ENCODE measurements around the gene GMPR2.
A peak's percentile ranks its signal among the peaks of the same experiment; 100 is the strongest.
"Not testable (repeated sequence)": the region's sequence is repeated elsewhere in the genome, so short reads cannot be mapped to it uniquely, and the experiment has no call there.

Gene GMPR2

DNA sequence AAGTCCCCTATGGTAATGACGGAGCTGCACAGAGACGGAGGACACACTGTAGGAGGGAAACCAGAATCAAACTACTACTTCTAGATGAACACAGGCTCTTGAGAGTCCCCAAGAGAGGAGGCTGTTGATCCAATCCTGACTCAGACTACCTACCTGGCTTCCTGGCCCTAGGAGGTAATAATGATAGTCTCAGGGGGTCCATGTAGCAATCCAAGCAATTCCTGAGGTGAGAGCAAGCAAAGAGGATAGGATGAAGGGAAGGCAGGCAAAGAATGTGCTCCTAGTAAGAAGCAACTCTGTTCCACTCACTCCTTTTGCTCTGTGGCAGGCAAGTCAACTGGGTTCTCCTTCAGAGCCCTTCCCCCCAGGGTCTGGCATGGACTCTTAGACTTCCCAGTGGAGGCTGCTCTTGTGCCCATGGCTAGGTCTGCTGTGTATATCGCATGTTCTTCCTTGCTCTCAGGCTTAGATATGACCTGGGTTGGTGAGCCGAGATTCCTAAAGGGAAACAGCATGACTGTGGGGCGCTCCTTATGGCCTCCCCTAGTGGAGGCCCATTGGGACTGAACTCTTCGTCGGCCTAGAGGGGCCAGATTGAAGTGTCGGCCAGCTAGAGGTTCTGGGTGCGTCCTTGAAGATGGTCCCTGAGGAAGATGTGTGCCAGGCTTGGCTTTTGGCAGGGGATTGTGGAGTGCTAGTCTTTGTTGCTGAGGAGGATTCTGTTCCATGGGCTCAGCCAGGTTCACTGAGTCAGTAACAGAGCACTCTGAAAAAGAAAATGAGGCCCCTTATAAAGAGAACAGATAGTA lies 7.6 kb downstream of the GMPR2 start:
- in situ Hi-C loops (cut with HindIII; ENCODE audit: low pct_ligation_motif_present, low pct_unique_long_range_greater_than_20kb, low sequenced_read_pairs), result no loop called here
- no peak for DNase-seq

DNA sequence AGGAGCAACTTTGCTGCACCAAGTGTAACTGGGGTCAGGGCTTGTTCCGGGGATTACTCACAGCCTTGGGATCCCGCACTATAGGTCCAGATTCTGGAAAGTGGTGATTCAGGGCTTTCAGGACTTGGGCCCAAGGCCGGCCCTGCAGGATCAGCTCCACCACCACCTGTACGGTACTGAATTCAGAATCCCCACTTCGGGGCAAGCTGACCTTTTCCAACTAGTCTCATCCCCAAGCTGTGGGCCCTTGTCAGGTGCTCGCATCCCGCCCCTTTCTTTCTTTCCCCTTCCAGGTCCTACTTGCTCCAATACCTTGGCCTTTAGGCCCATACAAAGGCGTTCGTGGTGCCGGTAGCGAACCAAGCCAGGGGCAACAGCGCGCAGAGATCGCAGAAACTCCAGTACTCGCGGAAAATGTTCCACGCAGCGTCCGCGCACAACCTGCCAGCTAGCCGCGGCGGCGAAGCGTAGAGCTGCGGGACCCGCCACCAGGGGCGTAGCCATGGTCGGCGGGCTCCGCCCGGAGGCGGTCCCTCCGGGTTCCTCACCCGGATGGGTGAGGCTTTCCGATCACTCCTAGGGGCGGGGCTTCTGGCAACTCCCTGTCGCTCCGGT lies 9.2 kb downstream of the GMPR2 start:
- in situ Hi-C loops (cut with HindIII; ENCODE audit: low pct_ligation_motif_present, low pct_unique_long_range_greater_than_20kb, low sequenced_read_pairs), result no loop called here
- peak; percentile 88 for DNase-seq

DNA sequence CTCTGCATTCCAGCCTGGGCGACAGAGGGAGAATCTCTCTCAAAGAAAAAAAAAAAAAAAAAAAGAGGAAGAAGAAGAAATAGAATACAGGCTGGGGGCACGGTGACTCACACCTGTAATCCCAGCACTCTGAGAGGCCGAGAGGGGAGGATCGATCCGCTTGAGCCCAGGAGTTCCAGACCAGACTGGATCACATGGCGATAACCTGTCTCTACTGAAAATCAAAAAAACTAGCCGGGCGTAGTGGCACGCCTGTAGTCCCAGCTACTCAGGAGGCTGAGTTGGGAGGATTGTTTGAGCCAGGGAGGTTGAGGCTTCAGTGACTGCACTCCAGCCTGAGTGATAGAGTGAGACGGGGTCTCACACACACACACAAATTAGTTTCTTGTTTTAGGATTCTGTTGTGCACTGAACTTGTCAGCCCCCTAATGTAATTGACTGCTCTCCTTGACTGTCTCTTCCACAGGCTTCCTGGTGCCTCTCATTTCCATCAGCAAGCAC lies 10.7 kb downstream of the GMPR2 start:
- in situ Hi-C loops (cut with HindIII; ENCODE audit: low pct_ligation_motif_present, low pct_unique_long_range_greater_than_20kb, low sequenced_read_pairs), result no loop called here
- peak; percentile 15 for DNase-seq

DNA sequence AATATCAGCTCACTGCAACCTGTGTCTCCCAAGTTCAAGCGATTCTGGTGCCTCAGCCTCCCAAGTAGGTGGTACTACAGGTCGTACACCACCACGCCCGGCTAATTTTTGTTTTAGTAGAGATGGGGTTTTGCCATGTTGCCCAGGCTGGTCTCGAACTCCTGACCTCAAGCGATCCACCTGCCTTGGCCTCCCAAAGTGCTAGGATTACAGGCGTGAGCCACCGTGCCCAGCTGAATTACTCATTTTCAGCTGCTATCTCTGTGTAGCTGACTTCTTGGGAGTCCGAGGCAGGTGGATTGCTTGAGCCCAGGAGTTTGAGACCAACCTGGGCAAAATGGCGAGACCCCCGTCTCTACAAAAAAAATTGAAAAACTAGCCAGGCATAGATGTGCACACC lies 12.6 kb downstream of the GMPR2 start:
- DNase-seq; in situ Hi-C loops (cut with HindIII; ENCODE audit: low pct_ligation_motif_present, low pct_unique_long_range_greater_than_20kb, low sequenced_read_pairs): not testable (repeated sequence)

DNA sequence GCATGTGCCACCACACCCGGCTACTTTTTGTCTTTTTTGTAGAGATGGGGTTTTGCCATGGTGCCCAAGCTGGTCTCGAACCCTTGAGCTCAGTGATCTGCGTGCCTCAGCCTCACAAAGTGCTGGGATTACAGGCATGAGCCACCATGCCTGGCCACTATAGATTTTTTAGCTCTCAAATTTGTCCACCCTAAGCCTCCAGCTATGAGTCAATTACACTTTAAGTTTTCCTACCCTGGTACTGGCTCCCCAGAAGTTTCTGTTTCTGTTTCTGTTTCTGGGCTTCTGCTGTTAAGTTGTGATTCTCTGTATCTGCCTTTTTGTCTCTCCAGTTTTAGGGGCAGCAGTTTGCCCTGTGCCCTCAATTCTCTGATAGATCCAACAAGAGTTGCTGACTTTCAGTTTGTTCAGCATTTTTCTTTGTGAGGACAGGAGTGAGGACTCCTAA lies 14.1 kb downstream of the GMPR2 start:
- in situ Hi-C loops (cut with HindIII; ENCODE audit: low pct_ligation_motif_present, low pct_unique_long_range_greater_than_20kb, low sequenced_read_pairs), result no loop called here
- no peak for DNase-seq

DNA sequence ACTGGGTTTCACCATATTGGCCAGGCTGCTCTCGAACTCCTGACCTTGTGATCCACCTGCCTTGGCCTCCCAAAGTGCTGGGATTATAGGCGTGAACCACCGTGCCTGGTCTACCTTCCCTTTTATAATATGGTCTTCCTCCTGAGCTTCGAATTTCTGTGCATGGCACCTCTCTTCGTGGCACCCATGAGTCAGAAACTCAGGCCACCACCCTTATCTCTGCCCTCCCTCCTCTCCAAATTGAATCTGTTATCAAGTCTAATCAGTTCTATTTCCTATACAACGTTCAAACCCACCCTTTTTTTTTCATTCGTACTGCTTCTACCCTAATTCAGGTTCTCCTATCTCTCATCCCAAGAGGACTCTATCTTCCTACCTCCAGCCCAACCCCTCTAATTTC lies 14.7 kb downstream of the GMPR2 start:
- in situ Hi-C loops (cut with HindIII; ENCODE audit: low pct_ligation_motif_present, low pct_unique_long_range_greater_than_20kb, low sequenced_read_pairs), result no loop called here
- DNase-seq, result no peak

DNA sequence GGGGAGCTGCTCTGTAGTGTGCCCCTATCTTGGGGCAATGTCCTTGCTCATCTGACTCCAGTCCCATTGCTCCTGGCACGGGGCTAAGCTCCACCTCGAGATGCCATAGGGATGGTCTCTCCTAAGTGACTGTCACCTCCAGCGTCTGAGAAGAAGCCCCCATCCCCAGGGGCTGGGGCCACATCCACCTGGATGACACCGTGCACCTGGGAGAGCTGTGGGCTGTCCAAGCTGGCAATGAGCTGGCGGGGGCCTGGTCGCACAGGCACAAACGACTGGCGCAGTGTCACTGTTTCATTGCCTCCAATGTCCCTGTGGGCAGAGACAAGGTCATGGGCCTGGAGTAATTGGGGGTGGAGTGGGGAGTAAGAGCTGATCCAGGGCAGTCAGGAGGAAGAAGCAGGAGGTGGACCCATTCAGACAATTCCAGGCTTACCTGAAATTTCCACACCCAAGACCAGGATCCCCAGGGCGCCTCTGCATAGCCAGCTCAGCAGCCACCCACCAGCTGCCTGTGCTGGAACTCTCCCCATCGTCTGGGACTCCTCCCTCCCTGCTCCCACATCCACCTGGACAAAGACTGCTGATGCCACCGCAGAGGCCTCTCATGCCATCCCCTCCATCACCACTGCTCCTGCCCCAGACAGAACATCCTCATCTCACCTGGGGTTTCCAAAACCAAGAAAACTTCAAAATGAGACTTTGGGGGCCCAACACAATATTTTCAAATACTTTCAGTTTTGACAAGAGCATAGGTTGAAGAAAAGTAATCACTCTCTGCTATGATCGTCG lies 16.7 kb downstream of the GMPR2 start:
- in situ Hi-C loops (cut with HindIII; ENCODE audit: low pct_ligation_motif_present, low pct_unique_long_range_greater_than_20kb, low sequenced_read_pairs), result no loop called here
- DNase-seq, result no peak

DNA sequence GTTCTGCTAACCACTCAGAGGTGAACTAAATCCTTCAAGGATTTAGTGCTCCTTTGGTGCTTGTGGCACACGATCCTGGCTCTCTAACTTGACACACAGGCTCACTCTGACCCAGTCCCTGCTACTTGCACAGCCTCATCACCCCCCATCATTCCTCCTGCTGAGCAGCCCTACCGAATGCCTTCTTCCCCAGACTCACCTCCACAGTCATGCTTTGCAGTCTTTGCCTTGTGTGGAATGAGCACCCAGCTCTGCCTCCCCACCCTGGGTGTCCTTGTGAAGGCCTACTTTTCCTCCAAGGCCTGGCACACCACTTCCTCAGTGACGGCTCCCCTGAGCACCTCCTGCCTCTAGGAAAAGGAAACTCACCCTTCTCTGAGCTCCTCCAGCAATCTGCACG lies 17.6 kb downstream of the GMPR2 start:
- no peak for DNase-seq
- in situ Hi-C loops (cut with HindIII; ENCODE audit: low pct_ligation_motif_present, low pct_unique_long_range_greater_than_20kb, low sequenced_read_pairs), result no loop called here

DNA sequence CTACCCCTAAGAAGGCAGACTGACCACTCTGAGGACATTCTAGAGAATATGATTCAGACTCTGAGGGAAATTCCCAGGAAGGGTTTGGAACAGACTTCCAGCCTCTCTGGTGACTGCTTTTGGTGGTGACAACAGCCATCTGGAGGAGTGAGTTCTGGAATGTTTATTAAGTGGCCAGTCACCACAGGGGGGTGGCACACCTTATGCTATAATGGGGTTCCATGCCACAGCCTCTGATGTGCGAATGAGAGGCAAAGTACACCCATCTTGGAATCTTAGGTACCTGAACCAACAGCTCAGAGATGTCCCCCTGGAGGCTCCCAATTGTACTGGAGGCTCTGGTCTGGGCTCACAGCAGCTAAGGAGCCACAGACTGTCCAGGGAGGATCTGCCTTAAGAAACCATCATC lies 19.2 kb downstream of the GMPR2 start:
- no peak for DNase-seq
- in situ Hi-C loops (cut with HindIII; ENCODE audit: low pct_ligation_motif_present, low pct_unique_long_range_greater_than_20kb, low sequenced_read_pairs), result no loop called here

DNA sequence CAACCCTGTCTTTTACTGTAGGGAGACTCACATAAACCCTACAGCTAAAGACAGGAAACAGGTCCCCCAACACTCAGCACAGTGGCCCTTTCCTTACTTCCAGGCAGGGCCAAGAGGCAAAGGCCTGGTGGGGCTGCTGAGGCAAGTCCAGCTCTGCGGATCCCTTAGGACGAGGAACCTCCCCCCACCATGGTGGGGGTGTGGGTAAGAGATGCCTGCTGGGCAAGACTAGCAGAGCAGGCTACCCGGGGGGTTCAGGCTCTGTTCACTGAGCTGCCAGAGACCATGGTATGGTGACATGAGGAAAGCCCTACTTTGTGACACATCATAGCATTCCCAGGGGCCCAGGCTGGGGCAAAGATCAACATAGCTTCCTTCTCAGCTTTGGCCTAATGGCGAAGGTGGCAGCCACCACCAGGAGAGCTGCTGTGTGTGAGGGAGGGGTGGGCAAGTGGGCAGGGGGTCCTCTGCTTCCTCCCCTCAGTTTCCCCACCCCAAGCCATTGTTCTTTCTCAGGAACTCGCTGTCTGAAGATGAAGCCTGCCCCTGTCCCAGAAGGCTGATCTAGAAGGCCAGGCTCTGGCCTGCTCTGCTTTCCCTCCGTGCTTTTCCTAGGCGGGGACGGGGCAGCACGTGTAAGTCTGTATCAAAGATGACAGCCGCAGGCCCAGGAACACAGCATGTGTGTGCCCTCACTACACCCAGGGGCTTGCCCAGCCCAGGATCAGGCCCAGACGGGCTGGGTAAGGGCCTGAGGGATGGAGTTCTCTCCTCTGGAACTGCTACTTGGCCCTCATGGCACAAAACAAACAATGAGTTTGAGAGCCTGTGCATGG lies 19.8 kb downstream of the GMPR2 start:
- in situ Hi-C loops (cut with HindIII; ENCODE audit: low pct_ligation_motif_present, low pct_unique_long_range_greater_than_20kb, low sequenced_read_pairs), result no loop called here
- DNase-seq, result no peak

DNA sequence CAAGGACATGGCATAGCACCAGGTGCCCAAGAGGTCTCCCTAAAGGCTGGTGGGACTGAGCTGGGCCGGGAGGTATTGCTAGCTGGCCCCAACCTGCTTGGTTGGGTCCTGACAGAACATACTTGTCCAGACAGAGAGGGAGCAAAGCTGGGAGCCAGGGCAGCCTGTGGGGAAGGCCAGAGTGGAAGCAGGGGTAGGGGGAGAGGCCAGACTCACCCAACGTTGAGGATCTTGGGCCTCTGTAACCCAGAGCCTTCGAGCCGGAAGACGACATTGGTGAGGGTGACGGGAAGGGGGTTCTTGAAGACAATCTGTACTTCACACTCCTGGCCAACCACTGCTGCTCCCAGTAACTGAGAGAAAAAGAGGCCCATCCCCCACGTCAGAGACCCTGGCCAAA lies 21.2 kb downstream of the GMPR2 start:
- no peak for DNase-seq
- in situ Hi-C loops (cut with HindIII; ENCODE audit: low pct_ligation_motif_present, low pct_unique_long_range_greater_than_20kb, low sequenced_read_pairs), result no loop called here

DNA sequence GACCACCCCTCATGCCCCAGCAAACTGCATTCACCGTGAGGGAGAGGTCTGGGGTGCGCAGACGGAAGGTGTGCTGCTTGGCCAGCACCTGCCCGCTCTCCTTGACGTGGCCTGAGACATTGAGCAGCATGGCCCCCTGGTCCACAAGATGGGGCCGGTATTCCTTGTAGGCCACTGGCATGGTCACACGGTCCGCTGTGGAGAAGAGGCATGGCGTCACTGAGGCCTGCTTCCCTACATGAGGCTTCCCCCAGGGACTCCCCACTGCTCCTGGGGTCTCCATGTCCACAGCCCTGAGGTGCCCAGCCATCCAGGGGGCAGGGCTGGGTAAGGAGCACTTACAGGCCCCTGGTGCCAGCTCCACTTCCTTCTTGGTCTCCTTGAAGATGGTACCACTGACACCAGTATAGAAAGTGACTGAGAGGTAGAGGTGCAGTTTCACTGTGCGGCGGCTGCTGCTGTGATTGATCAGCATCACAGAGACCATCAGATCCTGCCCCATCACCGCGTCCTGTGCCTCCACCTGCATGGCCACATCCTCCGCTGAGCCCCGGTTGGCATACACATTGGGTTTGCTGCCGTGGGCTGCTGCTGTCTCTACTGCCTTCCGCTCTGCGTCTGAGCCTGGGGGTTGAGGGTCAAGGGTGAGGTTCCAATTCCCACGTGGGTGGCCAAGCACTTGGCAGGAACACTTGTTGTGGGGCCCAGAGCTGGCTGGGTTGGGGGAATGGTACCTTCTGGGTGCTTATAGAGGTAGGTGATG lies 22.1 kb downstream of the GMPR2 start:
- in situ Hi-C loops (cut with HindIII; ENCODE audit: low pct_ligation_motif_present, low pct_unique_long_range_greater_than_20kb, low sequenced_read_pairs), result no loop called here
- no peak for DNase-seq

DNA sequence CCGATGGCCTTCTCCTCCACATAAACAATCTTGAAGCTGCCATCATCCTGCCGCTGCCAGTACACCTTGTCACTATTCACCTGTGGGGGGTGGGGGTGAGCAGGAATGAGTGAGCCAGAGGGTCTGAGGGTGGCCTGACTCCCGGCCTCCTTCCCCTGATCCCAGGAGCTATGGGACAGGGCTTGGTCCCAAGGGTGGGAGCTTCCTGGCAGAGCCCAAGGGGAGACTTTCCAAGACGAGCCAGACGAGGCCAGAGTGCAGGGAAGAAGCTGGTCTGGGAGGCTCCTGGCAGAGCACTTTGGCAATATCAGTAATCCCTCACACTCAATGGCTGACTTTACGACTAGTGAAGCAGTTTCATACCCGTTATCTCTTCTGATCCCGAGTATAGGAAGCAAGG lies 22.7 kb downstream of the GMPR2 start:
- DNase-seq, result no peak
- in situ Hi-C loops (cut with HindIII; ENCODE audit: low pct_ligation_motif_present, low pct_unique_long_range_greater_than_20kb, low sequenced_read_pairs), result no loop called here

DNA sequence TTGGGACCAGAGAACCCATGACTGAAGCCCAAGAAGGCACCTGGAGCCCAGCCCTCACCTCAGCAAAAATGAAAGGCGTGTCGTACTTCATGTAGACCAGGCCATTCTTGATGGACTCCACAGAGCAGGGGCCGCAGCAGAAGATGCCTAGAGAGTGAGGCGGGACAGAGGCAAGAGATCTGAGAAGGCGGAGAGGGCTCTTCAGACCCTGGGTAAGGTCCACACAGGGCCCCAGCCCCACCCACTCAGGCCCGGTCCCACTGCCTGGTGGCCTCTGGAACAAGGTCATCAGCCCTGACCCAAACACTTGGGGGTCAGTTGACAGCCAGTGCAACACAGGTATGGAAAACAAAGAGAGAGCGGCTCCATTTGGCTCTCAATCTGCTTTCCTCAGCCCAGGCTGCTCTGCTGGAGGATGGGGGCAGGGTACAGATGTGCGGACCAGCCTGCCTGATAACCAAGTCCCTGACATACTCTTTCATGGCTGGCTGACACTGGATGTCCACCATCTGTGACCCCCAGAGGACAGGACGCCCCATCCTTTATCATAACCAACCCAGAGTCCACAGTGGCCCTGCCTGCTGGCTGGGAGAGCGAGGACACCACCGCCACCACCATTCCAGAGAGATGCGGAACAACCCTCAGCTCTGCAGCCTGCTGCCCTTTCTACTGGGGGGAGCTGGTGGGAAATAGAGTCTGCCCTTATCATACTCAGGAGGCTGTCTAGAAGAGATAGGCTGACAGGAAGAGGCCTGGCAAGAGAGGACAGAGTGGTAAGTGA lies 23.4 kb downstream of the GMPR2 start:
- DNase-seq, result no peak
- in situ Hi-C loops (cut with HindIII; ENCODE audit: low pct_ligation_motif_present, low pct_unique_long_range_greater_than_20kb, low sequenced_read_pairs), result no loop called here

DNA sequence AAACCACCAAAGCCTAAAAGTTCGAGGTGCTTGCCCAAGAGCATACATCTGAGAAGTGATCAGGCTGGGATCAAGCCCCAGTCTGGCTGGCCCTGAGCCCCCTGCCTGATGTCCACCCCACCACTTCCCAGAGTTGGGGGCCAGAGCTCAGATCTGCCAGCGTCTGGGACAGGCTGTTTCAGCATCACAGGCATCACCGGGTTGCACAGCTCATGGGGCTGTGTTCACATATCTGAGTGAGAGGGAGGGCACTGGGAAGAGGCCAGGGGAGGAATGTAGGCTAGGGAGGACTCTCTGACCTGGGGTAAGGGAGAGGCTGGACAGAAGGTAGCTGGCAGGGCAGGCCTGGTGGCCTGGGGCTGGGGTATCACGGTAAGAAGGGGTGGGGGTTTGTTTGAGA lies 24.2 kb downstream of the GMPR2 start:
- in situ Hi-C loops (cut with HindIII; ENCODE audit: low pct_ligation_motif_present, low pct_unique_long_range_greater_than_20kb, low sequenced_read_pairs), result no loop called here
- no peak for DNase-seq

DNA sequence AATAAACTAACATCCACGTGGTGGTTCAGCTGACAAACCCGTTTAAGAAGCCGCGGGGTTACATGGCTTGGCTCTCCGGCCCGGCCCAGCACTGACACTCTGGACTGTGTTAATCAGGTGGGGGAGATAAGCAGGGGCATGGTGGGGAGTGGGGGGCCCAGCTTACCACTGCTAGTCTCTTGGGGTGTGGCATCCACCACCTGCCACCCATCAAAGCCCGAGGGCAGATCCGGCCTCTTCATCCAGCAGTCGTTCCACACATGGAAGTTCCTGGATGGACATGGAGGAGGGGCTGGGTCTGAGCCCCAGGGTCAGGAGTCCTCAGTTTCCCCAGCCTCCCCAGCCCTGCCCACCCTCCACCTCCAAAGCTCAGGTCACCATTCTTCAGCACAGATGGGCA lies 25.4 kb downstream of the GMPR2 start:
- in situ Hi-C loops (cut with HindIII; ENCODE audit: low pct_ligation_motif_present, low pct_unique_long_range_greater_than_20kb, low sequenced_read_pairs), result no loop called here
- no peak for DNase-seq

DNA sequence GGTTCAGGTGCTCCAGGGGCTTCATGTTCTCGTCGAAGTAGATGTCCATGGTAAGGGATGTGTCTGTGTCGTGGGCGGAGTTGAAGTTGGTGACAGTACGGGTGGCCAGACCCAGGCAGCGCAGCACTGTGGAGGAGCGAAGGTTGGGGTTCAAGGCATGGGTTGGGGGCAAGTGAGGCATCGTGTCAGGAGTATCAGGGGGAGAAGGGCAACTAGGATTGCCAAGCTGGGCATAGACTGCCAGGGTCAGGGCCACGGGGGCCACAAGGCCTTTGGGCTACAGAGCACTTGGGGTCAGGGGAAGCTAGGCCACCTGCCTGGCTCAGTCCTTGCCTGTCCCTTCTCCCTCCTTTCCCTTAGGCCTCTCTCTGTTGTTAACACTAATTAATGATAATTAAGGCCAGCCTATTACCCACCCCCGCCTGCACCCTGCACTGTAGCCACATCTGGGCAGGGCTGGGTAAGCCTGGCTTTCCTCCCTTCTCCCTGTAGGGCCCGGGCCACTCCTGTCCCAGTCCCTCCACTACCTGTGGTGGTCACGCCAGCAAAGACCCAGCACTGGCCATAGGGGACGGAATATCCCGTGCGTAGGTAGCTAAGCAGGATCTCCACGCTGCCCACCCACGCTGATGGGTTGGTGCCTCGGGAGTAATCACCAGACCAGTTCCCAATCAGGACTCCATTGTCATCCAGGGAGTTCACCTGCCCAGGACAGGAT lies 26.0 kb downstream of the GMPR2 start:
- in situ Hi-C loops (cut with HindIII; ENCODE audit: low pct_ligation_motif_present, low pct_unique_long_range_greater_than_20kb, low sequenced_read_pairs), result no loop called here
- DNase-seq, result no peak
